Neuron (in vitro differentiated cells): ENCODE results near the gene FCF1.

Experiments
- H2AFZ ChIP-seq: one replicate; pipeline ENCODE4 v1.6.1; 2013; ENCODE audit warnings: low read depth, mild to moderate bottlenecking, inconsistent platforms, low read length, moderate library complexity
- H3K27me3 ChIP-seq: one replicate; pipeline ENCODE4 v1.6.1; 2013; ENCODE audit warnings: low read length; ENCODE audit not compliant: insufficient read depth
- H3K36me3 ChIP-seq: one replicate; pipeline ENCODE4 v1.6.1; 2013; ENCODE audit warnings: low read length; ENCODE audit not compliant: insufficient read depth
- H3K4me1 ChIP-seq: one replicate; pipeline ENCODE4 v1.6.1; 2013; ENCODE audit warnings: low read length; ENCODE audit not compliant: insufficient read depth
- H3K4me3 ChIP-seq: 2 replicates; pipeline ENCODE4 v1.5.1; 2013; ENCODE audit warnings: mild to moderate bottlenecking, low read length, moderate library complexity
- H3K9me3 ChIP-seq: one replicate; pipeline ENCODE4 v1.6.1; 2013; ENCODE audit warnings: low read length

FCF1 gene

DNA sequence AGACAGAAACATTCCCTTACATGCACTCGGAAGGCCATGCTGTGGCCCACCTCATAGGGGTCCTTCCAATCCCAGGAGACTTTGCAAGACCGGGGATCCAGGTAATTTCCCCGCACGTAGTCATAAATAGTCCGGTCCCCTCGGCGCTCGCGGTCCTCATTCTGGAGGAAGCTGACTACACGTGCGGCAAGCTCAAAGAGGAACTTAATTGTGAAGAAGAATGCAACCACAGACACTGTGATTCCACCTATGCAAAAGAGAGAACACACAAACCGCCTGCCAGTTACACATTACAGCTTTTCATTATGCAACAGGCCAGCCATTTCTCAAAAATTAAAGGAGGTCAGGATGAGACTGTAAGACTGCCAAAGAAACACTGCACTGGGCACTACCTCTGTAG is 28.5 kb upstream of the FCF1 start:
- Histone ChIP-seq H3K9me3 (no peaks in the 10 kb centered on the region), H3K4me3 (no peak overlapping the region), H3K4me1 (no peaks in the 10 kb centered on the region), H3K36me3 (peaks cover 59% of the 10 kb centered on the region), H2AFZ (no peak overlapping the region), H3K27me3 (no peaks in the 10 kb centered on the region)

DNA sequence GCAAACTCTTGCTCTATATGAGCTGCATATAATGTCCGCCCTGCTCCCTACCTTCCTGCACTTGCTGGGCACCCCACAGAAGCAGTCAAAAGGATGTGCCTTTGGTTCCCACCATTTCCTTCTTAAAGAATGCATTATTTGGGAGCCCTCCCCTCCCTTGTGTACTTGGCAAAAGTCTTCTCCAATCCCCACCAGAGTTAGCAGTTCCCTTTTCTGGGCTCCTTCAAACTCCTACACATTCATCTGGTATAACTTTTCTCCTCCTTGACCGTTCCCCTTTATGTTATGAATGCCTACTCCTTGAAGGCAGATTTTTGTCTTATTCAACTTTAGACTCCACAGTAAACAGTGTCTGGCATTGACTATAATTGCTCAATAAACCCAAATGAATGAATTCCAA is 27.9 kb upstream of the FCF1 start:
- peaks cover 63% of the 10 kb centered on the region for H3K36me3 ChIP-seq
- no peak overlapping the region for H3K4me3 ChIP-seq
- H3K27me3 ChIP-seq: no peaks in the 10 kb centered on the region
- H3K4me1 ChIP-seq: no peaks in the 10 kb centered on the region
- no peak overlapping the region for H2AFZ ChIP-seq
- no peaks in the 10 kb centered on the region for H3K9me3 ChIP-seq

DNA sequence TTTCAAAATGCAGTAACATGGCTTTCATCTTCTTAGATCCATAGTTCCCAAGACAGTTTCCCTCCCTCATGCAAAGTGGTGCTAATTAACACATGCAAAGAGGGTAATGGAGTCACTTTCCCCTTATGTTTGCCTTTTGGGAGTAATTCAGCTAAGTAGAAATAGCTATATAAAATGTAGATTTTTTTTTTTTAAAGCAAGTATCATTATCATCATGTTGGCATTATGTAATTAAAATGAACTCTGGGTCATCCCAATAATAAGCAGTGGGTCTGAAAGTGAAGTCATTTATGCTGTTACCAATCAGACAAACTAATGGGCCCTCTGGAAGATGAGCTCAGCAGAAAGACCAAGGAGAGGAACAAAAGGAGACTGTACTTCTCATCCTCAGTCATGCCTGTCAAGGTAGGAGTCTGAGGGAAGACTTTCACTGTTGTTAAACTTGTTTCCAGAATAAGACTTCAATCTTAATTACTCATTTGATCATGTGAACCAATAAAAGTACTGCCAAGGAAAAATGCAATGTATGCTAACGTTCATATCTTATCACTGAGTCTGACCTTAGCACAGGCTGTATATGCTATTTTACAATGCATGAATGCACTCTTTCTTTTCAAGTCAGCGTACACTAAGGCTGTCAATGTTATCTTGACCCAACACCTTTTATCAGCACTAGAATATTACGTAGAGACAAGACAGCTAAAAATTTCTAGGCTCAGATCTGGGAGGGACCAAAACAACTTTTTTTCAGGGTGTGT is 26.8 kb upstream of the FCF1 start:
- no peaks in the 10 kb centered on the region for H3K9me3 ChIP-seq
- H2AFZ ChIP-seq: no peak overlapping the region
- H3K4me3 ChIP-seq: no peak overlapping the region
- H3K4me1 ChIP-seq: no peaks in the 10 kb centered on the region
- peaks cover 64% of the 10 kb centered on the region for H3K36me3 ChIP-seq
- no peaks in the 10 kb centered on the region for H3K27me3 ChIP-seq

DNA sequence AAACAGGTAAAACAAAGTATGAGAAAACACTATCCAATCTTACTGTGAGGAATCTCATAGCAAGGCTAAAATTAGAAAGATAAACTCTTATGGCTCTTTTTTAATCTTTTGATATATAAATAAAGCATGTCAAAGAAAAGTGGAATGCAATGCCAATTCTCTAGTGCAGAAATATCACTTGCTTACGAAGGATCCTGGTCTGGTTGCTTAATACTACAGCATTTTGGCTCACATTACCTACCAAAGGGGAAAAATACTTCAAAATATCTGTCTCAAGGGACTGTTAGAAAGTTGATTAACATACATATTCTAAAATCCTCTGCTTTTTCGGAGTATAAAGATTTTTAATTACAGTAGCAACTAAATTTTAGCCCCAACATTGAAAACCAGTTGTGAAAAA is 21.5 kb upstream of the FCF1 start:
- Histone ChIP-seq H3K9me3 (no peaks in the 10 kb centered on the region), H3K4me3 (no peak overlapping the region), H3K4me1 (no peaks in the 10 kb centered on the region), H2AFZ (no peak overlapping the region), H3K36me3 (peaks cover 31% of the 10 kb centered on the region), H3K27me3 (no peaks in the 10 kb centered on the region)

DNA sequence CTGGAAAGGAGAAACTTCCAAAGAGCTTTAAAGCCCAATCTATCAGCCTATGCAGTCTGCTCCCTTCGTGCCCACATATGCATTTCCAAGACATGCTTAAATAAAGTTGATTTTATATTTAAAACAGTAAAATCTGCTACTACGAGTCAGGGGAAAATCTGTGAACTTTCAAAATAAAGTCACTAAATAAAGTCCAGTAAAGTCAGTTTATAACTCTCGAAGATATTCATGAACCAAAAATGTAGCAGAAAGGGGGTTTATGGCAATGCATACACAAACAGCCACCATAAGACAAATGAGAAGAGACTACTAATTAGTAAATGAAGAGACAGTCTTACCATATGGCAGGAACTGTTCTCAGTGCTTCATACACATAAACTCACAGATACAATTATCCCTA is 19.8 kb upstream of the FCF1 start:
- Histone ChIP-seq H2AFZ (no peak overlapping the region), H3K27me3 (no peaks in the 10 kb centered on the region), H3K4me3 (no peak overlapping the region), H3K9me3 (no peaks in the 10 kb centered on the region), H3K4me1 (no peaks in the 10 kb centered on the region), H3K36me3 (peaks cover 29% of the 10 kb centered on the region)

DNA sequence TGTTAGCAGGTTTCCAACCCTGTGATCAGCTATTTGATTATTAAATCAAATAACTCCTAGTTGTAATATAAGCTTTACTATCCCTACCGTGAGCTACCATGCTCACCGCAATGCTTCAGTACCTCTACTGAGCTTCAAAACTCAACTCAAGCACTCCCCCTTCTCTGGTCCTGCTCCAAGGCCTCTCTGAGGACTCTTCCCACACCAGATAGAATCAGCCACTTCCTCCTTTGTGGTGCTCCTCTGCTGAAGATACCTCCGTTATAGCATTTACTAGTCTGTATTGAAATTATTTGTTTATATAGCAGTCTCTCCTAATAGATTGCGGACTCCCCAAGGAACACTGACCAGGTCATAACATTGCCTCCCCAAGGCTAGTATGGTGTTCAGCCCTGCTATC is 17.5 kb upstream of the FCF1 start:
- Histone ChIP-seq H2AFZ (no peak overlapping the region), H3K27me3 (no peaks in the 10 kb centered on the region), H3K4me3 (no peak overlapping the region), H3K36me3 (peaks cover 19% of the 10 kb centered on the region), H3K9me3 (no peaks in the 10 kb centered on the region), H3K4me1 (no peaks in the 10 kb centered on the region)

DNA sequence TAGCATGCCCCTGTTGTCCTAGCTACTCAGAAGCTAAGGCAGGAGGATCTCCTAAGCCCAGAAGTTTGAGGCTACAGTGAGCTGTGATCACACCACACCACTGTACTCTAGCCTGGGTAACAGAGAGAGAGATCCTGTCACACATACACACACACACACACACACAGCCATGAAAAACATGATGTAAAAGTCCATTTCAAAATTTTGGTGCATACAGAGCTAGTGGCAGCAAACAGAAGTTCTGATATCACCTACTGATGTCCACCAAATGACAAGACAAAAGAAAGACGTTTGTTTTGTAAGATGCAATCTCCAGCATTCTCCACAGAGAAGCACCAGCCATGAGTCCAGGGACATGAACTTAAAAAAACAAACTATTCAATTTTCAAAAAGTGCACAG is 15.9 kb upstream of the FCF1 start:
- H3K27me3 ChIP-seq: no peaks in the 10 kb centered on the region
- H3K4me3 ChIP-seq: no peak overlapping the region
- peaks cover 2% of the 10 kb centered on the region for H3K9me3 ChIP-seq
- no peak overlapping the region for H2AFZ ChIP-seq
- peaks cover 5% of the 10 kb centered on the region for H3K36me3 ChIP-seq
- no peaks in the 10 kb centered on the region for H3K4me1 ChIP-seq

DNA sequence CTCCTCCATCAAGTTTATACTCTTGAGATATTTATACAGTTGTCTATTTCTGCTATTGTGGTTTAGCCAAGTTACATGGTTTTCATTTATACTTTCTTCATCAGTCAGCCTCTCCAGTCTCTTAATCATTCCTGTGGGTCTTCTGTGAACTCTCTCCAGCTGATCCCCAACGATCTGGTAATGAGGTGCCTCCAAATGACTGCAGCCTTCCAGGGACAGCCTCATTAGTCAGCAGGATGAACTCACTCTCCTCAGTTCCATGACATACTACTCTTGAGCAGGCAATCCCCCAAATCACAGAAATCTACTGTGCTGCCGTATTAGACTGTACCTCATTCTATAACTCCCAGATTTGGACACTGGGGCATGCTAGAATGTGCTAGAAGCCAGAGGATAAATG is 15.4 kb upstream of the FCF1 start:
- Histone ChIP-seq H3K9me3 (peaks cover 5% of the 10 kb centered on the region), H3K36me3 (peaks cover 3% of the 10 kb centered on the region), H3K27me3 (no peaks in the 10 kb centered on the region), H3K4me1 (no peaks in the 10 kb centered on the region), H3K4me3 (no peak overlapping the region), H2AFZ (no peak overlapping the region)

DNA sequence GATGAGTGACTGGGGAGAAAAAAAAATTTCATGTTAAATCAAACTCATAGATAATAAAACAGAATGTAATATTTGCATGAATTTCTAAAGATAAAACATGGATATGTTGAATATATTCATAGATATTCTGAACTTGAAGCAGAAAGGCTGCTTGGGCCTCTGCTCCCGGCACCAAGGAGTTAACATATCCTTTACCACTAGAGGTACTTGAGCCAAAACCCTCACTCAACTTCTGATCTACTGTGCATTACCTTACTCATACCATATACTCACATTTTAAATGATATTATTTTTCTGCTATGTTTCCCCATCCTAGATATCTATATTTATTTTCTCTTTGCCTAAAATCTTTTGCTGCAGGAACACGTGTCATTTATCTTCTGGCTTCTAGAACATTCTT is 15.0 kb upstream of the FCF1 start:
- H2AFZ ChIP-seq: no peak overlapping the region
- H3K27me3 ChIP-seq: no peaks in the 10 kb centered on the region
- no peak overlapping the region for H3K4me3 ChIP-seq
- peaks cover 3% of the 10 kb centered on the region for H3K36me3 ChIP-seq
- no peaks in the 10 kb centered on the region for H3K4me1 ChIP-seq
- peaks cover 5% of the 10 kb centered on the region for H3K9me3 ChIP-seq

DNA sequence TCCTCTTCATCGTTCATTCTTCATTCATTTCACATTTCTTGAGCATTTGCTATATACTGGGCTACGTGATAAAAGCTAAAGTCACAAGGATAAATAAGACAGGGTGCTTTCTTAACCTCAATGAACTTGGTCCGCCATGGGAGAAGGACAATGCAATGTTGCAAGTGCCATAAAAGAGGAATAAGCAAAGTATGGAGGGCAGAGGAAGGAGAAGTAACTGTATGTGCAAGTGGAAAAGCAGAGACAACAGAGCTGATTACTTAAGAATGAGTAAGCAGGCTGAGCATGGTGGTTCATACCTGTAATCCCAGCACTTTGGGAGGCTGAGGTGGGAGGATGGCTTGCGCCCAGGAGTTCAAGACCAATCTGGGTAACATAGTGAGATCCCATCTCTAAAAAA is 14.5 kb upstream of the FCF1 start:
- Histone ChIP-seq H3K4me3 (no peak overlapping the region), H3K4me1 (no peaks in the 10 kb centered on the region), H3K36me3 (peaks cover 3% of the 10 kb centered on the region), H3K27me3 (no peaks in the 10 kb centered on the region), H3K9me3 (peaks cover 5% of the 10 kb centered on the region), H2AFZ (no peak overlapping the region)

DNA sequence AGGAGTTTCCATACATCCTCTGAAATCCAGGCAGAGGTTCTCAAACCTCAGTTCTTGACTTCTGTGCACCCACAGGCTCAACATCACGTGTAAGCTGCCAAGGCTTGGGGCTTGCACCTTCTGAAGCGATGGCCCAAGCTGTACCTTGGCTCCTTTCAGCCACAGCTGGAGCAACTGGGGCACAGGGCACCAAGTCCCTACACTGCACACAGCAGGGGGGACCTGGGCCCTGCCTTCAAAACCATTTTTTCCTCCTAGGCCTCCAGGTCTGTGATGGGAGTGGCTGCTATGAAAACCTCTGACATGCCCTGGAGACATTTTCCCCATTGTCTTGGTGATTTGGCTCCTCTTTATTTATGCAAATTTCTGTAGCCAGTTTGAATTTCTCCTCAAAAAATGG is 10.7 kb upstream of the FCF1 start:
- Histone ChIP-seq H3K36me3 (peaks cover 3% of the 10 kb centered on the region), H3K27me3 (no peaks in the 10 kb centered on the region), H3K4me3 (no peak overlapping the region), H3K9me3 (peaks cover 6% of the 10 kb centered on the region), H2AFZ (no peak overlapping the region), H3K4me1 (no peaks in the 10 kb centered on the region)

DNA sequence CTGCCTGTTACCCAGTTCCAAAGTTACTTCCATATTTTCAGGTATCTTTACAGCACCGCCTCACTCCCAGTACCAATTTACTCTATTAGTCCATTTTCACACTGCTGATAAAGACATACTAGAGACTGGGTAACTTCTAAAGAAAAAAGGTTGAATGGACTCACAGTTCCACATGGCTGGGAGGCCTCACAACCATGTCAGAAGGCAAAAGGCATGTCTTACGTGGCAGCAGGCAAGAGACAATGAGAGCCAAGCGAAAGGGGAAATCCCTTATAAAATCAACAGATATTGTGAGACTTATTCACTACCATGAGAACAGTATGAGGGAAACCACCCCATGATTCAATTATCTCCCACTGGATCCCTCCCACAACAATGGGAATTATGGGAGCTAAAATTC is 9.9 kb upstream of the FCF1 start:
- no peaks in the 10 kb centered on the region for H3K36me3 ChIP-seq
- H3K9me3 ChIP-seq: peaks cover 6% of the 10 kb centered on the region
- H3K4me1 ChIP-seq: no peaks in the 10 kb centered on the region
- H2AFZ ChIP-seq: no peak overlapping the region
- no peak overlapping the region for H3K4me3 ChIP-seq
- no peaks in the 10 kb centered on the region for H3K27me3 ChIP-seq

DNA sequence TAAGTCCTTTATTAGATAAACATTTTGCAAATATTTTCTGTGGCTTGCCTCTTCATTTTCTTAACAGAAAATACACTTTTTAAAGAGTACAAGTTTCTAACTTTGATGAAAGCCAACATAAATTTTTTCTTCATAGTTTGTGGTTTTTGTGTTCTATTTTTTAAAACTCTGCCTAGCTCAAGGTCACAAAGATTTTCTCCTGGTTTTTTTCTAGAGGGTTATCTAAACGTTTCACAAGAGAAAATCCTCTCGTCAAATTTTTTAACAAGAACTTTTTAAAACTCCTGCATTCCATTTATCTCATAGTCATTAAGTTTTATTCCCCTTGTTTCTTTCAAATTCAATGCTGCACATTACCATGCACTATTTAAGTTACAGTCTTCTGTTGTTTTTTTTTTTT is 8.3 kb upstream of the FCF1 start:
- Histone ChIP-seq H3K9me3 (peaks cover 6% of the 10 kb centered on the region), H3K4me1 (no peaks in the 10 kb centered on the region), H2AFZ (no peak overlapping the region), H3K27me3 (no peaks in the 10 kb centered on the region), H3K4me3 (no peak overlapping the region), H3K36me3 (no peaks in the 10 kb centered on the region)
